RPMI7951 (cell line): ENCODE results near the gene PDS5A. TPM values are rescaled to one million over a fixed set of nuclear protein-coding genes. Genes with fewer than 3 reads are reported as not detected.
"Not testable (repeated sequence)": the region's sequence is repeated elsewhere in the genome, so short reads cannot be mapped to it uniquely, and the experiment has no call there.

ENCODE experiments used
- DNase-seq: peaks from one replicate; pipeline ENCODE4 v3.0.0-alpha.2; 2012; ENCODE audit warnings: low read depth
- total RNA-seq: library from RNA; depleted of rRNA; stranded (reverse); fragments of >200 nt; shearing (Covaris generic); gene quantifications from 2 replicates; pipeline ENCODE4 v1.2.3, GENCODE V29; 2014

PDS5A gene
- total RNA-seq, 1 experiment from 2014 or later = 47.7 TPM

- no peak for DNase-seq
Observed at GRCh38 chr4:39970671-39971640, 6.8 kb downstream of the PDS5A start.

DNA sequence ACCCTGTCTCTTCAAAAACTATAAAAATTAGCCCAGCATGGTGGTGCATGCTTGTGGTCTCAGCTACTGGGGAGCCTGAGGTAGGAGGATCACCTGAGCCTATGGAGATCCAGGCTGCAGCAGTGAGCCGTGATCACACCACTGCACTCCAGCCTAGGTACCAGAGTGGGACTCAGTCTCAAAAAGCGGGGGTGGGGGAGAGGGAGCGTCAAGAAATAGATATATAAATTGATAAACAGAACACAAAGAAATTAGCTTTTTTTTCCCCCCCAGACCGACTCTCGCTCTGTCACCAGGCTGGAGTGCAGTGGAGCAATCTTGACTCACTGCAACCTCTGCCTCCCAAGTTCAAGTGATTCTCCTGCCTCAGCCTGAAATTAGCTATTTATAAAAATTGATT, 14.1 kb downstream of the PDS5A start:
- DNase-seq = no peak

GRCh38 chr4:39961311-39961877, 16.3 kb downstream of the PDS5A start:
- DNase-seq = no peak

DNA sequence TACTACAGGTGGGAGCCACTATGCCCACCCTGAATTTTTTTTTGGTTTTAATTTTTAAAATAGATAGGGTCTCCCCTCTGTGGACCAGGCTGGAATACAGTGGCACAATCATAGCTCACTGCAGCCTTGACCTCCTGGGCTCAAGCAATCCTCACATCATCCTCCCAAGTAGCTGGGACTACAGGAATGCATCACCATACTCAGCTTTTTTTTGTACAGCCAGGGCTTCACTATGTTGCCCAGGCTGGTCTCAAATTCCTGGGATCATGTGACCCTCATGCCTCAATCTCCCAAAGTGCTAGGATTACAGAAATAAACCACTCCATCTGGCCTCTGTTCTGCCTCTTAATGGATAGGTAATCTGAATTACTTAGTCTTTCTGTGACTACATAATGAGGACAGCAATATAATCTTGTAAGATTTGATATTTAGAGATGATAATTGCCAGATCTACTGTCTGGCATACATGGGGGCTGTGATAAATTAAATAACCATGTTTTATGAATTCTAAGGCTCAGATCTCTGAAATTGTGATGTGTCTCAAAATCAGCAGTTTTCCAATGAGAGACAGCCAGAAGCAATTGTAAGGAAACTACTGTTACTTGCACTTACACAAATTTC, 26.7 kb downstream of the PDS5A start:
- no peak for DNase-seq

- DNase-seq = no peak
Observed at GRCh38 chr4:39947963-39948362, 29.7 kb downstream of the PDS5A start.

- no peak for DNase-seq
Observed at GRCh38 chr4:39947417-39947816, 30.3 kb downstream of the PDS5A start.

DNA sequence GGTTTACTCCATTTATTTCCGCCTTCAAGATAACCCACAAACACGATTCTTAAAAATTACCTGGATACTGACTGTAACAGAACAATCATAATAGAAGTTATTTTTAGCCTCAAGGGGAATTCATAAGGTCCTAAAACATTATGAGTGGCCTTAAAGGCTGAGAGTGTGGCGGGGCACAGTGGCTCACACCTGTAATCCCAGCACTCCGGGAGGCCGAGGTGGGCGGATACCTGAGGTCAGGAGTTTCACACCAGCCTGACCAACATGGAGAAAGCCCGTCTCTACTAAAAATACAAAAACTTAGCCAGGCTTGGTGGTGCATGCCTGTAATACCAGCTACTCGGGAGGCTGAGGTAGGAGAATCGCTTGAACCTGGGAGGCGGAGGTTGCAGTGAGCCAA, 33.5 kb downstream of the PDS5A start:
- not testable (repeated sequence) for DNase-seq

- no peak for DNase-seq
Observed at GRCh38 chr4:39942507-39942906, 35.2 kb downstream of the PDS5A start.

- DNase-seq = no peak
Observed at GRCh38 chr4:39941682-39942217, 36.0 kb downstream of the PDS5A start.

DNA sequence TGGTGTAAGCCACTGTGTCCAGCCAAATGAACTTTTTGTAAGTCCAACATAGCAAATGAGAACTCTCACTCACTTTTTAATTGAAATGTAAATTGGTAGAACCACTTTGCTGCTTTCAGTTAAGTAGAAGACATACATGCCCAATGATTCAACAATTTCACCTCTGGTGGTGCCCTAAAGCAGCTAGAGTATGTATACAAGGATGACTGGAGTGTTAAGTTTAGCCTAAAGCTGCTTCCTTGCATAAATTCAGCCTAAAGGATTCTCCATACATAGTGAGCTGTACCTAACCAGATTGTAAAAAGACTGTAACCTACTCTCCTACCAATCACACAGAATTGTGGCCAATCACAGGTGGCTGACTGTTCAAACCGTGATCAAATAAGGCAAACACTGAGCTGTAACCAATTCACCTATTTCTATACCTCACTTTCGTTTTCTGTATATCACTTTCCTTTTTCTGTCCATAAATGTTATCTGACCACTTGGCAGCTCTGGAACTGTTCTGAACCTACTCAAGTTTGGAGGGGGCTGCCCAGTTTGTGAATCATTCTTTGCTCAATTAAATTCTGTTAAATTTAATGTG, 39.9 kb downstream of the PDS5A start:
- DNase-seq = no peak

DNA sequence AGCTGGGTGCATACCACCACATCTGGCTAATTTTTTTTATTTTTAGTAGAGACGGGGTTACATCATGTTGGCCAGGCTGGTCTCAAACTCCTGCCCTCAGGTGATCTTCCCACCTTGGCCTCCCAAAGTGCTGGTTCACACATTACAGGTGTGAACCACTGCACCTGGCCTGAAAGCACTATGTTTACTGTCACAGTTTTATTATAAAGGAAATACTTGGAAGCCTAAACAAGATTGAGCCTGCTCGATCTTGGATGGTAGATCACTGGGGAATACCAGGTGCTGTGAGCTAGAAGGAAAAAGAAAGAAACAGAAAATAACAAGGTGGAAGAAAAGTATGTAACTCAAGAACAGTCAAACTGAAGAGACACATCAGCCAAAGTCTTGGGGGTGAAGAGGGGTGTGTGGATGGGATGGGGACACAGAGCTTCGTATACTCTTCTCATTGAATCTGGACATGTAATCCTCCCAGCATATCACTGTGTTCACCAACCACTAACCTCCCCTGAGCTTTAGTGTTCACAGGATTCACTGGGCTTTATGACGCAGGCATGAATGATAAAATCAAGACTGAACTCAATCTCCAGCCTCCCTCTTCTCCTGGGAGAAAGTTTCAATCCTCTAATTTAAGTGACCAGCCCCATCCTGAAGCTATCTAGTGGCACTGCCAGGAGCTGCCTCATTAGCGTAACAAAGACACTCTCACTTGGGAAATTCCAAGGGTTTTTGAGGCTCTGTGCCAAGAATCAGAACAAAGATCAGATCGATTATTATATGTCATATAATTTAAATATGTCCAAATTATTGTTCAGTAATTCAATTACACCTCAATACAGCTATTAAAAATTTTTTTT, 40.9 kb downstream of the PDS5A start:
- no peak for DNase-seq

DNA sequence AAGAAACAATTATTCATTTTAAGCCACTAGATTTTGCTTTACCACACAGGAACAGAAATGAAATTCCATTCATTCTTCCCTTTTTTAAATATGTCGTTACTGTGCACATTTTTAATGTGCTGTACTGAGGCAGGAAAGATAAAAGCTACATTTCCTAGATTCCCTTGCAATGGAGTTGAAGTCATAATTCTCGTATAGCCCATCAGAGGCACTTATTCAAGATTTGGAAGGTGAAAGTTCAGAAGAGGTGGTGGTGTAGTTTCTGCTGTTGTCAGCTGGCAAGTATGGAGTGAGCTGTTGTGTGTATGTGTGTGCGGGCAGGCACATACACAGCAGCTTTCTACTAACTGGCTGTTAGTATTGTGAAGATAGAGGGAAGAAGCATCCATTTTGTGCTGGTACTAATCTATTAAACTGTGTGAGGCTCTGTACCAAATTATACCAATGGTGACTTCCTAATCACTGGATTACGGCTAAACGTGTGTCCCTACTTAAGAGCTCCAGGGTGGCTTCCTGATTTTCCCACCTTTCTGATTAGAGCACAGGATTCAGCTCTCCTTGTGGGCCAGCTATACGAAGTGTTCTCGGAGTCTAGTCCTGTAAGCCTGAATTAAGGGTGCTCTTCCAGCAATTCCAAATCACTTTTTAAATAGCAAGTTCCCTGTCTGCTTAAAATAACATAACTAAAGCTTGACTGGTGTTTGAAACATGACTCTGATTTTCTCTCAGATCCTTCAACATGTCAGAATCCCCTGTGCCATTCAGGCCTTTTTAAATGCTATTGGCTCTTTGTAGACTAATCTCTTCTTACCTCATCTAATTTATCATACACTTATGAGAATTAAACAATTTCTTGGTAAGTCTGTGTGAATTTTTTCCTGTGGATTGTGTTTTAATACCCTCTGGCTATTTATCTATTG, 43.8 kb downstream of the PDS5A start:
- peak; percentile 34 for DNase-seq

GRCh38 chr4:39932776-39933402, 44.8 kb downstream of the PDS5A start:
- DNase-seq = peak; percentile 47

DNA sequence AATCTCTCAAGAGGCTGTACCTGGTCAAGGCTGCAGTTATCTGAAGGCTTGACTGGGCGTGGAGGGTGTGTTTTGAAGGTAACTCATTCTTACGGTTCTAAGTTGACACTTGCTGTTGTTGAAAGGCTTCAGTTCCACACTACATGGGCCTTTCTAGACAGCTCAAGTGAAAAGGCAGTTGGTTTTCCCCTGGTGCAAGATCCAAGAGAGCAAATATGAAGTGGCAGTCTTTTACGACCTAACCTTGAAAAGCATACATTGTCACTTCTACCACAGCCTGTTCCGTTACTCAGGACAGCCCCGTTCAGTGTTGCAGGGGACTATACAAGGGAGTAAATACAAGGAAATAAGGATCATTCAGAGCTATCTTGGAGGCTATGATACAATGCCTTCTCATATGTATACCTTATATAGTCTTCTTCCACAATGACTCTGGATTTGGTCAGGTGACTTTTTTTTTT, 46.2 kb downstream of the PDS5A start:
- no peak for DNase-seq

DNA sequence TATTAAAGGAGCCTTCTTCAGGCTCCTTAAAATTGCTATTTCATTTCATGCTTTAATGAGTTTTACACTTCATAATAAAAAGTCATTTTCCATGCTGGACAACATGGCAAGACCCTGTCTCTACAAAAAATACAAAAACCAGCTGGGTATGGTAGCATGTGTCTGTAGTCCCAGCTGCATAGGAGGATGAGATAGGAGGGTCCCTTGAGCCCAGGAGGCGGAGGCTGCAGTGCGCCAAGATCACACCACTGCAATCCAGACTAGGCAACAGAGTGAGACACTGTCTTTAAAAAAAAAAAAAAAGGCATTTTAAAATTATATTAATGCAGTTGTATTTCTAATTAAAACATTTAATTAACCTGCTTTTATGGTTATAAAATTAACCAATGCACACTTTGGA, 49.2 kb downstream of the PDS5A start:
- no peak for DNase-seq

GRCh38 chr4:39924014-39924413, 53.7 kb downstream of the PDS5A start:
- no peak for DNase-seq

GRCh38 chr4:39922399-39922798, 55.3 kb downstream of the PDS5A start:
- no peak for DNase-seq

GRCh38 chr4:39913471-39913870, 64.2 kb downstream of the PDS5A start:
- DNase-seq = no peak

DNA sequence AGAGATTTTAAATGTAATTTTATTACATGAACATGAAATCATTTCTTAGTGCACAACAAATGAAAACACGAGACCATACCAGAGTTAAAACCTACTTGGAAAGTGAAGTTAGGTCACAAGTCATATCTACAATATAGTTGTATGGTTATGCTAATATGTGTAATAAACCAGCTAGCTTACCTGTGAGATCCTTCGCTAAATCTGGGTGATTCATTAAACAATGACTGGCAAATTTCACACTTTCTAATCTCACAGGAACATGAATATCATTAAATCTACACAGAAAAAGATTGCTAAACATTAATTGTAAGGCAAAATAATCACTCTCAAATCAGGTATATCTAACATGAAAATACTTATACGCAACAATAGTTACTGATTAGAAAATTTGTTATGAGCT, 67.6 kb downstream of the PDS5A start:
- DNase-seq = no peak

GRCh38 chr4:39908284-39908683, 69.4 kb downstream of the PDS5A start:
- no peak for DNase-seq
